Osteocyte (in vitro differentiated cells): ENCODE measurements around the gene TUBA1A. TPM values are rescaled to one million over a fixed set of nuclear protein-coding genes. Genes with fewer than 3 reads are reported as not detected.

Experiments used
- DNase-seq: peaks from one replicate; pipeline ENCODE4 v3.0.0; 2021; ENCODE audit warnings: mixed read lengths; ENCODE audit not compliant: unreplicated experiment; ENCODE audit errors: extremely low spot score
- H3K27ac Mint-ChIP-seq: one replicate; pipeline ENCODE4 v1.8.0; 2021; ENCODE audit warnings: mild to moderate bottlenecking, mixed read lengths; ENCODE audit not compliant: unreplicated experiment
- H3K27me3 Mint-ChIP-seq: one replicate; pipeline ENCODE4 v1.8.0; 2021; ENCODE audit warnings: mixed read lengths; ENCODE audit not compliant: unreplicated experiment
- H3K36me3 Mint-ChIP-seq: one replicate; pipeline ENCODE4 v1.8.0; 2021; ENCODE audit warnings: mixed read lengths; ENCODE audit not compliant: unreplicated experiment
- H3K4me1 Mint-ChIP-seq: one replicate; pipeline ENCODE4 v1.8.0; 2021; ENCODE audit warnings: mixed read lengths; ENCODE audit not compliant: unreplicated experiment
- H3K4me3 Mint-ChIP-seq: one replicate; pipeline ENCODE4 v1.8.0; 2021; ENCODE audit warnings: mild to moderate bottlenecking, moderate library complexity, mixed read lengths; ENCODE audit not compliant: unreplicated experiment
- H3K9me3 Mint-ChIP-seq: one replicate; pipeline ENCODE4 v1.8.0; 2021; ENCODE audit warnings: mixed read lengths; ENCODE audit not compliant: unreplicated experiment
- CTCF ChIP-seq: fragments of 200-600 bp; sonication (generic); IDR thresholded peaks from 2 replicates; pipeline ENCODE4 v1.5.0; 2021; ENCODE audit warnings: antibody characterized with exemption, mild to moderate bottlenecking, moderate library complexity
- long read RNA-seq: library from polyadenylated mRNA; unstranded; transcript quantifications from one replicate; pipeline ENCODE4 v2.0.0, GENCODE V29; 2021
- total RNA-seq: library from RNA; stranded (reverse); gene quantifications from 2 replicates; pipeline ENCODE4 v1.2.1, GENCODE V29; 2021

TUBA1A gene
- 466 and 471 TPM in 2 replicates for total RNA-seq
- long read RNA-seq, transcript TUBA1A-202 (4 exons, 1,915 nt) = major isoform, 8,226 of 8,504 reads
- long read RNA-seq, transcript TUBA1A-207 (3 exons, 1,384 nt) = minor isoform, 115 of 8,504 reads
- long read RNA-seq, transcript TUBA1A-201 (4 exons, 1,887 nt) = minor isoform, 26 of 8,504 reads
- long read RNA-seq, transcript TUBA1A-209 (4 exons, 628 nt) = minor isoform, 5 of 8,504 reads
- long read RNA-seq, partial matches to known transcripts = 16 of 8,504 reads
- long read RNA-seq, other reads (novel, unspliced or antisense) = 113 of 8,504 reads

- DNase-seq = peak; percentile 98
- no peaks in the 10 kb centered on the region for H3K9me3 Mint-ChIP-seq
- H3K4me1 Mint-ChIP-seq = peaks cover 32% of the 10 kb centered on the region
- peaks cover 31% of the 10 kb centered on the region for H3K36me3 Mint-ChIP-seq
- no peaks in the 10 kb centered on the region for H3K27me3 Mint-ChIP-seq
- peak within 1 kb of the TSS; percentile 99 for H3K27ac Mint-ChIP-seq
- H3K4me3 Mint-ChIP-seq = peak within 1 kb of the TSS; percentile 93
- no peak for TF ChIP-seq CTCF
Measured at GRCh38 chr12:49188916-49189367, at the start of gene TUBA1A. Gene TUBA1A, minus strand, starts transcription at chr12:49189080. Its CDS starts 101 bp downstream, at chr12:49188979.

GRCh38 chr12:49236423-49236822, 47.5 kb upstream of the TUBA1A start:
- H3K9me3 Mint-ChIP-seq = no peaks in the 10 kb centered on the region
- no peak overlapping the region for H3K27ac Mint-ChIP-seq
- no peak for DNase-seq
- no peak overlapping the region for H3K4me3 Mint-ChIP-seq
- TF ChIP-seq CTCF = no peak
- H3K27me3 Mint-ChIP-seq = no peaks in the 10 kb centered on the region
- peaks cover 33% of the 10 kb centered on the region for H3K4me1 Mint-ChIP-seq
- H3K36me3 Mint-ChIP-seq = no peaks in the 10 kb centered on the region

GRCh38 chr12:49233842-49234526, 45.1 kb upstream of the TUBA1A start:
- TF ChIP-seq CTCF = no peak
- Mint-ChIP-seq H3K27me3 (no peaks in the 10 kb centered on the region), H3K36me3 (no peaks in the 10 kb centered on the region), H3K27ac (peak overlapping the region; percentile 86), H3K4me3 (no peak overlapping the region), H3K4me1 (peaks cover 33% of the 10 kb centered on the region), H3K9me3 (no peaks in the 10 kb centered on the region)
- DNase-seq = no peak

GRCh38 chr12:49232940-49233841, 44.3 kb upstream of the TUBA1A start:
- peak; percentile 86 for DNase-seq
- no peaks in the 10 kb centered on the region for H3K9me3 Mint-ChIP-seq
- peak overlapping the region; percentile 21 for H3K4me3 Mint-ChIP-seq
- peak overlapping the region; percentile 86 for H3K27ac Mint-ChIP-seq
- no peaks in the 10 kb centered on the region for H3K27me3 Mint-ChIP-seq
- peaks cover 33% of the 10 kb centered on the region for H3K4me1 Mint-ChIP-seq
- TF ChIP-seq CTCF = no peak
- no peaks in the 10 kb centered on the region for H3K36me3 Mint-ChIP-seq
